GM18951 (cell line): ENCODE data around the gene RBFOX2.
"Not testable (repeated sequence)": the region's sequence is repeated elsewhere in the genome, so short reads cannot be mapped to it uniquely, and the experiment has no call there.

Experiments used
- POLR2A ChIP-seq: IDR thresholded peaks from 4 replicates; pipeline ENCODE4 v1.6.1; 2011; ENCODE audit warnings: mild to moderate bottlenecking; ENCODE audit not compliant: insufficient read length, insufficient read depth; ENCODE audit errors: extremely low read depth
- in situ Hi-C: fragments of 300-500 bp; cut with MboI; formaldehyde crosslinking; loops from one replicate; pipeline ENCODE4 v1.12.0; 2022; ENCODE audit warnings: low sequenced_read_pairs, mixed read lengths, inconsistent platforms; ENCODE audit not compliant: unreplicated experiment

RBFOX2 gene

DNA sequence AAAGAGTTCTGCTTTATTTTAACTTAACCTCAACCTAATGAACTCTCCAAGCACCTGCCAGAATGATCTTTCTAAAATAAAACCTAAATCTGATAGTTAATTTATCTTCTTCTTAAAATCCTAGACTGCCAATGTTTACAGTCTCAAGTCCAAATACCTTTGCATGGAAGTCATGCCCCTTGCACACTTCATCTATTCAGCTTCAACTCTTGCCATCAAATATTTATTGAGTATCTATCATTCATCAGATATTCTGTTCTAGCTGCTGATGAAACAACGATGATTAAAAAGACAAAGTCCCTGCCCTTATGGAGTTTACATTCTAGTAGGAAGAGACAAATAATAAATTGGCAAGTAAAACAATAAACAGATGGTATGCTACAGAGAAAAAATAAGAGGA is 209.2 kb downstream of the RBFOX2 start:
- no peak for TF ChIP-seq POLR2A
- in situ Hi-C loops, result no loop called here

DNA sequence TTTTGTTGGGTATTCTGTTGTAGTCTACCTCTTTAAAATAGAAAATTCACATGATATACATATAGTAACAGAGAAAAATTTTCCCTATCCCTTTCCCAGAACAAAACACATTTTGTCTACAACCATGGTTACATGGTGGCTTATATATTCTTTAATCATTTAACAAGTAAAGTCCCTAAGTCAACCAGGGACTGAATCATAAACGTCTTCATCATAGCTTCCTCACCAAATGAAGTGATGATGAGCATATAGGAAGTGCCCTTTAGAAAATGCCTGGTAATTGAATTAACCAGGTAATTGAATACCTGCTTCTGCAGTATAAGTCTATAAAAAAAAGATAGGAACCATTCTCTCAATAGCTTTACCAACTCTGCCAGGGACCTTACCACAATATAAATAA is 209.7 kb downstream of the RBFOX2 start:
- in situ Hi-C loops, result no loop called here
- TF ChIP-seq POLR2A, result no peak

DNA sequence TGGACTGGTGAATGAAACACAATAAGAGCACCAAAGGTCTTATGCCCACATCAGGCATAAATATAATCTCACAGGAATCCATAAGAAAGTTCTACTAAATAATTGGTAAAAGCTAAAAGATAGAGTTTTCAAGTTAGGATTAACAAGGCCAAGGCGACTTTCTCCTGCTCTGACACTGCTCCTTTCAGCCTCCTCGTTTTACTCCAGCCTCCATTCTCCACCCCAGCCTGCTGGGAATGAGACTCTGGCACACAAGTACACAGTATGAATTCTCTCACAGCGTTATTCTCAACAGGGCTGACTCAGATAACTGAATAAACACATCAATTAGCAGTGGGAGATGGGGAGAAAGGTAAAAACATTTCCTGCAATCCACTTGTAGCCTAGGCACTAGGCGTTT is 216.0 kb downstream of the RBFOX2 start:
- no peak for TF ChIP-seq POLR2A
- in situ Hi-C loops, result no loop called here

DNA sequence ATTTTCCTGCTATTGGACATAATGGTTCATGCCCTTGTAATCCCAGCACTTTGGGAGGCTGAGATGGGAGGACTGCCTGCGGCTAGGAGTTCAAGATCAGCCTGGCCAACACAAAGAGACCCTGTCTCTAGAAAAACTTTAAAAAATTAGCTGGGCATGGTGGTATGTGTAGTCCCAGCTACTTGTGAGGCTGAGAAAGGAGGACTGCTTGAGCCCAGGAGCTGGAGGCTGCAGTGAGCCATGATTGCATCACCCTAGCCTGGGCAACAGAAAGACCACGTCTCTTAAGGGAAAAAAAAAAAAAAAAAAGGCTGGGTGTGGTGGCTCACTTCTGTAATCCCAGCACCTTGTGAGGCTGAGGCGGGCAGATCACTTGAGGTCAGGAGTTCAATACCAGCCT is 217.0 kb downstream of the RBFOX2 start:
- in situ Hi-C loops, result no loop called here

DNA sequence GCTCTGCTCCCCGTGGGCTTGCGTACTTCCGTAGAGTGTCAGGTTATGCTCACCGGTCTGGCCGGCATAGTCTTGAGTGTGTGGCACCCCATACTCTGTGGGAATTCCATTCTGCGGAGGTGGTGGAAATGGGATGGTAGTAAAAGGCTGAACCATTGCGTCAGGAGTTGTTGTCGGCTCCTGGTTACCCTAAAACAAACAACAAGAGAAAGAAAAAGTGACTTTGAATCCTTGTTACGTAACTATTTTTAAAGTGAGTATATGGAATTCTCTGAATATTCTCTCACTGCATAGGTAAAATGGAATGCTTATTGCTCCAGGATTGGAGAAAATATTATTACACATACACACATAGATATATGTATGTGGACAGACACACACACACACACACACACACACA is 218.8 kb downstream of the RBFOX2 start:
- TF ChIP-seq POLR2A, result no peak
- in situ Hi-C loops, result no loop called here

More for the DNA sequence above, 217.0 kb downstream of the RBFOX2 start:
- TF ChIP-seq POLR2A, result no peak

DNA sequence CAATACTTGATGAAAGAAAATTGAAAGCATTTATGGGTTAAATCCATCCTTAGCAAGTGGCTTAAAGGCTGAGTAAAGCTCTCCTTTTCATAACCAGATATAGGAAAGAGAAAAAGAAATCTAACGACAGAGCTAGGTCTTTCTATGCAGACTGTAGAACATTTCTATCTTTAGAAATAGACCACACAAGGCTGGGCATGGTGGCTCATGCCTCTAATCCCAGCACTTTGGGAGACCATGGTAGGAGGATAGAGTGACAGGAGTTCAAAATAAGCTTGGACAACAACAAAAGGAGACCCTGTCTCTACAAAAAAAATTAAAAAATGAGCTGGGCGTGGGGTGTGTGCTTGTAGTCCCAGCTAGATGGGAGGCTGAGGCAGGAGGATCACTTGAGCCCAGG is 220.2 kb downstream of the RBFOX2 start:
- no peak for TF ChIP-seq POLR2A
- in situ Hi-C loops, result no loop called here

DNA sequence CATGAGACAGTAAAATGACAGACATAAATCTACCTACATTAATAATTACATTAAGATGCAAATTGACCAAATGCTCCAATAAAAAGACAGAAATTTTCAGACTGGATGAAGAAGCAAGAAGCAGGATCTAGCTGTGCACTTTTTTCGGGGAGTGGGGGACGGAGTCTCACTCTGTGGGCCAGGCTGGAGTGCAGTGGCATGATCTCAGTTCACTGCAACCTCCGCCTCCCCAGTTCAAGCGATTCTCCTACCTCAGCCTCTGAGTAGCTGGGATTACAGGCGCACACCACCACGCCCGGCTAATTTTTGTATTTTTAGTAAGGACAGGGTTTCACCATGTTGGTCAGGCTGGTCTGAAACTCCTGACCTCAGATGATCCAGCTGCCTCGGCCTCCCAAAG is 222.0 kb downstream of the RBFOX2 start:
- in situ Hi-C loops, result not testable (repeated sequence)

DNA sequence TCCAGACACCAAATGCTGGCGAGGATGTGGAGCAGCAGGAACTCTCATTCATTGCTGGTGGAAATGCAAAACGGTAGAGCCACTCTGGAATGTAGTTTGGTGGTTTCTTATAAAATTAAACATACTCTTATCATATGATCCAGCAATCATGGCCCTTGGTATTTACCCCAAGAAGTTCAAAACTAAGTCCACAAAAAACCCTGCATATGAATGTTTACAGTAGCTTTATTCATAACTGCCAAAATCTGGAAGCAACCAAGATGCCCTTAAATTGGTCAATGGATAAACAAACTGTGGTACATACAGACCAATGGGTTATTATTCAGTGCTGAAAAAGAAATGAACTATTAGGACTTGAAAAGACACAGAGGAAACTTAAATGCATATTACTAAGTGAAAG is 223.2 kb downstream of the RBFOX2 start:
- in situ Hi-C loops, result no loop called here
- TF ChIP-seq POLR2A, result no peak

DNA sequence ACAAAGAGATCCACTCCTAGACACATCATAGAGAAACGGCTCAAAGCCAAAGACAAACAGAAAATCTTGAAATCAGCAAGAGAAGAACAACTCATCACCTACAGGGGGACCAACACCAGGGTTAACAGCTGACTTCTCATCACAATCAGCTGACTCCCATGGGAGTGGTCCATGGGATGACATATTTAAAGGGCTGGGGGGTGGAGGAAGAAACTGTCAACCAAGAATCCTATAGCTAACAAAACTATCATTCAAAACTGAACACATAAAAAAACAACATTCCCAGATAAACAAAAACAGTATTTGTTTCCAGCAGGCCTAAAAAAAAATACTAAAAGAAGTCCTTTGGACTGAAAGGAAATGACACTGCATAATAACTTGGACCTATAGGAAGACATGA is 224.2 kb downstream of the RBFOX2 start:
- TF ChIP-seq POLR2A, result no peak
- in situ Hi-C loops, result no loop called here

DNA sequence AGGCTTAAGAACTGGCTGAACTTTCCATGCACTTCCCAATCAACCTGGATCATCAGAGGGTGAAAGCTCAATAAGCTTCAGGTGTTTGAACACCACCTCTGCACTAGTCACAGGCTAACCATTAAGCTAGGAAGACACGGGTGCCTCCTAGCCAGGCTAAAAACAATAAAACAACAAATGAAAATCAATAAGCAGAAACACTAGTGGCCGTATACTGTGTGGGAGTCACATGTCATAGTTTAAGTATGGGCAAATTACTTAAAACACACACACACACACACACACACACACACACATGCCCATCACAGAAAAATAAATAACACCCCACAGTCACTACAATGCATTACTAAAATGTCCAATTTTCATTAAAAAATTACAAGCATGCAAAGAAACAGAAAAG is 225.7 kb downstream of the RBFOX2 start:
- in situ Hi-C loops, result no loop called here
- no peak for TF ChIP-seq POLR2A

DNA sequence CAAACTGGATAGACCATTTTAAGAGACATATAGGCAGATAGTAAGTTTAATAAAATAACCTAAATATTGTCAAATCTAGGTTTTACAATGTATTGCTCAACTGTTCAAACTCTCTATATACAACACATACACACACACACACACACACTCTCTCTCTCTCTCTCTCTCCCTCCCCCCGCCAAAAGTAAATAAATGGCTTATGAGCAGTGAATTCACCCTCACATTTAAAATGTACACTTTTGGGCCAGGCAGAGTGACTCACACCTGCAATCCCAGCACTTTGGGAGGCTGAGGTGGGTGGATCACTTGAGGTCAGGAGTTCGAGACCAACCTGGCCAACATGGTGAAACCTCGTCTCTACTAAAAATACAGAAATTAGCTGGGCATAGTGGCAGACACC is 227.3 kb downstream of the RBFOX2 start:
- in situ Hi-C loops, result not testable (repeated sequence)

DNA sequence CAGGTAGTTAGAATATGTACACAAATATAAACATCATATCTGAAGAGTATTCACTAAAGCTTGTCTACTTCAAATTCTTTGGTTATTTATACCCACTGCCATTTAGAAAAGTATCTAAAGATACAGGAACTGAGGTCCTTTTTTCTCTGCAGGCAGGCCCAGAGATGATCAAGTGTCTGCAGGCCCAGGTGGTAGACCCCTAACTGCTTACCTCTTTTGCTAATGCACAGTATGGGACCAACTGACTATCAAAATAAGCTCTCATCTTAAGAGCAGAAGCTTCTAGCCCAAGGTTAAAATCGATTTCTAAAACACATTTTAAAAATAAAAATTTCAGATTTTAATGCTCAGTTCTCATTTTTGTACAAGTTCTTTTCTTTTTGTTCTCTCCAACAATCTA is 229.5 kb downstream of the RBFOX2 start:
- no peak for TF ChIP-seq POLR2A

DNA sequence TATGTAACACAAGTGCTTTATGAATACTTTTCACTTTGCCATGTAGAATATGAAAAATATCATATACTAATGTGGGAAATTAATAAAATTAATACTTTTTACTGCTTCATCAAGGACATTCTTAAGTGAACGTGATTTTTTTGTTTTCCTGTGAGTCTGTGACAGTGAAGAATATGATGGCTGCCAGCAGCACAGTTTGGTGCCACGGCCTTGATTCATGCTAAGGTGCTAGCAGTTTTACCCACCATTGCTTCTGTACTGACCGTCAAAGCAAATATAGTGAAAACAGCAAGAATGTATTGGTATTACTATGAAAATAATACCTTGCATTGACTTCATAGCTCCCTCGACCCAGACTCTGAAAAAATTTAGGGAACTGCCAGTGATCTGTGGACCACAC is 231.2 kb downstream of the RBFOX2 start:
- in situ Hi-C loops, result no loop called here
- no peak for TF ChIP-seq POLR2A

More for the DNA sequence above, 229.5 kb downstream of the RBFOX2 start:
- in situ Hi-C loops, result no loop called here

DNA sequence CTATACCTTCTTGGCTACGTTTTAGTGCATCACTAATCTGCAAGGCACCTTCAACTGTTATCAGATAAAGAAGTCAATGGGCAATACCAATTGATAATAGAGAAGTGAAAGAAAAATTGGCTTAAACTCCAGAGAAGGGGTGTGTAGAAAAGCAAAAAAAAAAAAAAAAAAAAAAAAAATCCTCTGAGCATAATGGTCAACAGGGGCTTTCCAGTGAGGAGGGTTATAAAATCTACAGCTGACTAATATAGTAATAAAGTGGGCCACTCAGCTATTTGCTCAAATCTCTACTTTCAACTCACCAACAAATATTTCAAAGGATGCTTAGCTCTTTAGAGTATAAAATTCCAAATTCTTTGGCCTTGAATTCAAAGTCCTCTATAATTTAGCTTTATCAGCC is 233.1 kb downstream of the RBFOX2 start:
- in situ Hi-C loops, result no loop called here
- no peak for TF ChIP-seq POLR2A

DNA sequence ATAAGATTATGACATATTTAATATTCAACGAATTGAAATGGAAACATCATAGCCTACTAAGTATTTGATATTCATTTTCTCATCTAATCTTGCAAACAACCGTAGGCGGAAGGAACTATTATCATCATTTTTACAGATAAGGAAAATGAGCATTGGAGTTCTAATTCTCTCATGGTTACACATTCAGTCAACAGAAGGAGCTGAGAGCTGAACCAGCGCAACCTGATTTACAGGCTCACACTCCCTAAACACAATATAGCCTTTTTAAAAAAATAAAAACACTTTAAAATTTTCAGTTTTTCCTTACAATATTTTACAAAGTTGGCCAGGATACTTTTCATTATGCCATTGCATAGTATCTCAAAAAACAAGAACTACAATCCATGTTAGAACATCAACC is 236.1 kb downstream of the RBFOX2 start:
- in situ Hi-C loops, result no loop called here
- TF ChIP-seq POLR2A, result no peak

DNA sequence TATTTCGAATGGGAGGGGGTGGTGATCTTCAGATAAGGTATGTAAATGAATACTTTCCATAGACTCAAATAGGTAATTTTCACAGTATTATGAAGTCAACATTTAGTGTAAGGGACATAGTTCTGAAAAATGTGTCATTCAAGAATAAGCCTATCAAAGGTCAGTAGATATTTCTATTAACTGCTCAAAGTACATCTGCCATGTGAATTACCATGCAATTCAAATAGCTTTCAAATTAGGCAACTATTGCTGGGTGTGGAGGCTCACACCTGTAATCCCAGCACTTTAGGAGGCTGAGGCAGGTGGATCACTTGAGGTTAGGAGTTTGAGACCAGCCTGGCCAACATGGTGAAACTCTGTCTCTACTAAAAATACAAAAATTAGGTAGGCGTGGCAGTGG is 236.8 kb downstream of the RBFOX2 start:
- in situ Hi-C loops, result not testable (repeated sequence)
